WERI-Rb-1 (cell line): ENCODE results near the gene ILKAP.

Source experiments
- DNase-seq: peaks from one replicate; pipeline ENCODE4 v3.0.0-alpha.2; 2020
- H3K27ac ChIP-seq: fragments of 250-450 bp; sonication (Bioruptor Pico); 2 replicates; pipeline ENCODE4 v1.5.1; 2020; ENCODE audit warnings: mild to moderate bottlenecking, moderate library complexity
- H3K27me3 ChIP-seq: fragments of 250-450 bp; sonication (Bioruptor Pico); 2 replicates; pipeline ENCODE4 v1.5.1; 2021; ENCODE audit warnings: mild to moderate bottlenecking, low read depth, moderate library complexity; ENCODE audit not compliant: insufficient read depth, severe bottlenecking
- H3K36me3 ChIP-seq: fragments of 250-450 bp; sonication (Bioruptor Pico); 2 replicates; pipeline ENCODE4 v1.5.1; 2020; ENCODE audit warnings: mild to moderate bottlenecking, moderate library complexity
- H3K4me3 ChIP-seq: 2 replicates; pipeline ENCODE4 v1.5.1; 2011; ENCODE audit warnings: low read depth, mild to moderate bottlenecking, control low read depth, low read length
- H3K9me3 ChIP-seq: fragments of 250-450 bp; sonication (Bioruptor Pico); 2 replicates; pipeline ENCODE4 v1.5.1; 2021; ENCODE audit warnings: mild to moderate bottlenecking, moderate library complexity; ENCODE audit not compliant: severe bottlenecking
- TF ChIP-seq, protein P1 (sequence below): IDR thresholded peaks from 2 replicates; pipeline ENCODE4 v1.5.1; 2011; ENCODE audit warnings: low read depth, mild to moderate bottlenecking, control low read depth, inconsistent platforms, low read length

The ILKAP gene

DNA sequence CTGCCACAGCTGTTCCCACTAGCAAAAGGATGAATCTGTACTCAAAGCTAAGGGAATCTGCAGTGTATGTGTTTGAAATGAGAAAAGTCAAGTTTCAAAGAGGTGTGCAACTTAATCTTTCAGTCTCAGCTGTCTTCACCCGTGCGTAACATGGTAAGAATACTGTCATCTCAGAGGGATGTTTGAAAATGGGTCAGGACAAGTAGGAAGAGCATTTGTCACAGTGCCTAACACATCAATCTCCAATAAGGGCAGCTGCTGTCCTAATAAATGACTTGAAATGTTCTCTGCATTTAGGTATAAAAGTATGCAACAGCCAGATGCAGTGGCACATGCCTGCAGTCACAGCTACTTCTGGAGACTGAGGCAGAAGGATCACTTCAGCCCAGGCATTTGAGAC lies 13.1 kb downstream of the ILKAP start:
- Histone ChIP-seq H3K27me3 (no peaks in the 10 kb centered on the region), H3K27ac (no peak overlapping the region), H3K36me3 (peaks cover 94% of the 10 kb centered on the region), H3K9me3 (no peaks in the 10 kb centered on the region), H3K4me3 (no peak overlapping the region)
- DNase-seq: no peak
- TF ChIP-seq, protein P1, sequence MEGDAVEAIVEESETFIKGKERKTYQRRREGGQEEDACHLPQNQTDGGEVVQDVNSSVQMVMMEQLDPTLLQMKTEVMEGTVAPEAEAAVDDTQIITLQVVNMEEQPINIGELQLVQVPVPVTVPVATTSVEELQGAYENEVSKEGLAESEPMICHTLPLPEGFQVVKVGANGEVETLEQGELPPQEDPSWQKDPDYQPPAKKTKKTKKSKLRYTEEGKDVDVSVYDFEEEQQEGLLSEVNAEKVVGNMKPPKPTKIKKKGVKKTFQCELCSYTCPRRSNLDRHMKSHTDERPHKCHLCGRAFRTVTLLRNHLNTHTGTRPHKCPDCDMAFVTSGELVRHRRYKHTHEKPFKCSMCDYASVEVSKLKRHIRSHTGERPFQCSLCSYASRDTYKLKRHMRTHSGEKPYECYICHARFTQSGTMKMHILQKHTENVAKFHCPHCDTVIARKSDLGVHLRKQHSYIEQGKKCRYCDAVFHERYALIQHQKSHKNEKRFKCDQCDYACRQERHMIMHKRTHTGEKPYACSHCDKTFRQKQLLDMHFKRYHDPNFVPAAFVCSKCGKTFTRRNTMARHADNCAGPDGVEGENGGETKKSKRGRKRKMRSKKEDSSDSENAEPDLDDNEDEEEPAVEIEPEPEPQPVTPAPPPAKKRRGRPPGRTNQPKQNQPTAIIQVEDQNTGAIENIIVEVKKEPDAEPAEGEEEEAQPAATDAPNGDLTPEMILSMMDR: no peak

DNA sequence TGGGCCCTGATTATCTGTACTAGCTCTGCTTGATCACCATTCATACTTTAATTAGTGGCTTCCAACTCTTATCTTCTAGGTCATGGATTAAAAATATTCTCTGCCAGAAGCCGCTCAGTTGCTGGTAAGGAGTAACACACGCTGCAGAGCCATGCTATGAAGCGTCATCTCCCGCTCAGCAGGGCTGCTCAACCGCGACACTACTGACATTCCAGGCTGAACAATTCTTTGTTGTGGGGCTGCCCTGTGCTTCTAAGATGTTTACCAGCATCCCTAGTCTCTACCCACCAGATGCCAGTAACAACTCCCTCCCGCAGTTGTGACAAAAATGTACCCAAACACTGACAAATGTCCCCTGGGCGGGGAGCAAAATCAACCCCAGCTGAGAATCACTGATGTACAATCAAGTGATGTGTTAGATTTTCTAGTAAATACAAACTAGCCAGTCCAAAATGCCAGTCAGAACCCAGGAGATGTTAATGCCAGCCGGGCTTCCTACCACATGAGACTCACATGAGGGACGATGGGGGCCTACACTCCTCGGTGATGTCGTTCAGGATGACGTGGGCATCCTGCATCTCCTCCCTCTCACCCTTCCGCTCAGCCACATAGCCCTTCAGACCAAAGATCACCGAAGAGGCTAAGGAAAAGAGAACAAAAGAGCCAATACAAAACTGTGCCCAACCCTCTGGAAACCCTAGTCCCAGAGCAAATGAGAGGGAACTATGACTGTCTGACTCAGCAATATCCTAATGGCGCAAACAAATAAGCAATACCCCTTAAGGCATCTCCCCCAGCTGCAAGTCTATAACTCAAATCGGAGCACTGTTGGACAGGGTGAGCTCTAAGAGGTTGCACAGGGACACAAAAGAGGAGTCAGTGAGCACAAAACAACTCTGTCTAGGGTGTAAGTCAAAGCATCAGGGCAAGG lies 15.6 kb downstream of the ILKAP start:
- DNase-seq: no peak
- TF ChIP-seq, protein P1: no peak
- peaks cover 95% of the 10 kb centered on the region for H3K36me3 ChIP-seq

DNA sequence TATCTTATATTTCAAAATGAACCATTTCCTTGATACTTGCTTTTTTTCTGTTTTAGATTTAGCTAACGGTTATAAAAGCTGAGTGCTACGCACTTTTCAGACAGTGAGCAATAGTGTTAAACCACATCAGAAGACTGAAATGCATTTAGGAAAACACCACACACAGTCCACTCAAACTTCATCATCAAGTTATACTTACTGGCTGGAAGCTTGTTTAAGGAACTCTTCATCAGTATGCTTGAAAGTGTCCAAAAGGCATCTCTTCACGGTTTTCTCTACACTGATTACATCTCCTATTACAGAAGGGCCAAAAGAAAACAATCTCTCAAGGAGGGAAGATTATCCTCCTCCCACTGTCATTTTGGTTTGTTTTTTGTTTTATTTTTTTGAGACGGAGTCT lies 19.7 kb downstream of the ILKAP start:
- no peak for DNase-seq
- Histone ChIP-seq H3K4me3 (no peak overlapping the region), H3K27ac (no peak overlapping the region), H3K27me3 (no peaks in the 10 kb centered on the region), H3K9me3 (no peaks in the 10 kb centered on the region), H3K36me3 (peaks cover 96% of the 10 kb centered on the region)
- TF ChIP-seq, protein P1: no peak

More for the DNA sequence above, 15.6 kb downstream of the ILKAP start:
- Histone ChIP-seq H3K9me3 (no peaks in the 10 kb centered on the region), H3K27ac (no peak overlapping the region), H3K4me3 (no peak overlapping the region), H3K27me3 (no peaks in the 10 kb centered on the region)

DNA sequence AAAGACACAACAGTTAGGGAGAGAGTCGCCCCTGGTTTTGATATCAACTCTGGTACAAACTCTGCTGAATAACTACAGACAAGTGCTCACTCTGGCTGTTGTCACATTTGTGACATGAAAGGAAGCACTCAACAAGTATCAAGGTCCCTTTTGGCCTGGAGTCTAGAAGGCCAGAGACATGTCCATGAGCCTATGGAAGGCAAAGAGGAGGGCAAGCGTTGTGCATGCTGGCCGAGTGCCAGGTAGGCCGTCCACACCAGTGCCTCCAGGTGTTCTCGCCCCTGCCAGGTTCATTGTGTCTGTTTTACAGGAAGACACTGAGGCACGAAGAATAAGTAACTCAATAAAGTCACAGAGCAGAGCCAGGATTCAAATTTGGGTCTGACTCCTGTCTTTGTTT lies 21.1 kb downstream of the ILKAP start:
- Histone ChIP-seq H3K27me3 (no peaks in the 10 kb centered on the region), H3K9me3 (no peaks in the 10 kb centered on the region), H3K4me3 (no peak overlapping the region), H3K36me3 (peaks cover 96% of the 10 kb centered on the region), H3K27ac (no peak overlapping the region)
- TF ChIP-seq, protein P1: no peak
- no peak for DNase-seq

DNA sequence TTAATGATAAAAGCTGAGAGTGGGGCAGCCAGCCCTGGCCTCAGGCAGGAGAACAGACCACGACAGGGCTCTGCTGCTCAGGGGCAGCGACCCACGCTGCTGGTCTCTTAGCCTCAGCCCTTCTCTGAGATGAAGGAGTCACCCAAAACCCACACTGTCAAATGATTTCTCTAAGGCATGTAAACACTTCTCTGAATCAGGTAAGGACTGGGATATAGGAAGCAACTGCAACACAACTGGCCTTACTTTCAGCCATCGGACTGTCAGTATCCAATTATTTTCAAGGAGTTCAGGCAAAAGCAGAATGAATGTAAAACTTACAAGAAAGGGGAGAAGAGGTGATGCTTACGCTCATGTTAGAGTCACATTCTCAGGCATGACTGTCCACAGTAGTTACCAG lies 22.9 kb downstream of the ILKAP start:
- Histone ChIP-seq H3K9me3 (no peaks in the 10 kb centered on the region), H3K27me3 (no peaks in the 10 kb centered on the region), H3K27ac (no peak overlapping the region), H3K4me3 (no peak overlapping the region), H3K36me3 (peaks cover 92% of the 10 kb centered on the region)
- TF ChIP-seq, protein P1: no peak
- DNase-seq: no peak
